ACC112 (cell line): Measurements from ENCODE around the gene PLAU.
A peak's percentile ranks its signal among the peaks of the same experiment; 100 is the strongest.
"Not testable (repeated sequence)": the region's sequence is repeated elsewhere in the genome, so short reads cannot be mapped to it uniquely, and the experiment has no call there.

Source experiments
- H2AFZ ChIP-seq: fragments of 200-600 bp; sonication (generic); one replicate; pipeline ENCODE4 v1.6.0; 2017; ENCODE audit warnings: antibody characterized with exemption, low read length; ENCODE audit not compliant: unreplicated experiment
- H3K27ac ChIP-seq: fragments of 200-600 bp; sonication (generic); 2 replicates; pipeline ENCODE4 v1.5.1; 2014; ENCODE audit warnings: low read depth, mild to moderate bottlenecking, antibody characterized with exemption, low read length, moderate library complexity
- H3K27me3 ChIP-seq: fragments of 200-600 bp; sonication (generic); 2 replicates; pipeline ENCODE4 v1.6.1; 2014; ENCODE audit warnings: mild to moderate bottlenecking, antibody characterized with exemption, low read length, moderate library complexity, mixed read lengths; ENCODE audit not compliant: insufficient read depth
- H3K36me3 ChIP-seq: fragments of 200-600 bp; sonication (generic); 2 replicates; pipeline ENCODE4 v1.6.1; 2016; ENCODE audit warnings: mild to moderate bottlenecking, antibody characterized with exemption, low read length, moderate library complexity, mixed read lengths; ENCODE audit not compliant: insufficient read depth
- H3K4me1 ChIP-seq: fragments of 200-600 bp; sonication (generic); one replicate; pipeline ENCODE4 v1.6.1; 2016; ENCODE audit warnings: low read length, mixed read lengths; ENCODE audit not compliant: insufficient read depth, unreplicated experiment, control insufficient read depth
- H3K4me3 ChIP-seq: fragments of 200-600 bp; sonication (generic); 2 replicates; pipeline ENCODE4 v1.5.1; 2014; ENCODE audit warnings: mild to moderate bottlenecking, low read depth, low read length
- H3K79me2 ChIP-seq: fragments of 200-600 bp; sonication (generic); one replicate; pipeline ENCODE4 v1.6.0; 2016; ENCODE audit warnings: low read length; ENCODE audit not compliant: control insufficient read depth, unreplicated experiment, insufficient read depth

PLAU gene

GRCh38 chr10:73889416-73889815 lies 21.5 kb upstream of the PLAU start:
- peak overlapping the region; percentile 95 for H3K27ac ChIP-seq
- H3K79me2 ChIP-seq, H2AFZ ChIP-seq, H3K27me3 ChIP-seq, H3K4me3 ChIP-seq, H3K36me3 ChIP-seq: not testable (repeated sequence)
- H3K4me1 ChIP-seq, result peaks cover 51% of the 10 kb centered on the region

- H3K27ac ChIP-seq, result 0 out of 2 replicates have a peak overlapping the region, but pooled peaks have one; percentile 95
- H3K79me2 ChIP-seq, result no peaks in the 10 kb centered on the region
- peaks cover 58% of the 10 kb centered on the region for H3K4me1 ChIP-seq
- no peak overlapping the region for H2AFZ ChIP-seq
- no peaks in the 10 kb centered on the region for H3K36me3 ChIP-seq
- H3K4me3 ChIP-seq, result no peak overlapping the region
- no peaks in the 10 kb centered on the region for H3K27me3 ChIP-seq
These were observed 20.7 kb upstream of the PLAU start for GRCh38 chr10:73890261-73890660.

GRCh38 chr10:73890830-73891229 lies 20.1 kb upstream of the PLAU start:
- H2AFZ ChIP-seq, H3K36me3 ChIP-seq, H3K27ac ChIP-seq, H3K27me3 ChIP-seq, H3K4me3 ChIP-seq, H3K79me2 ChIP-seq: not testable (repeated sequence)
- H3K4me1 ChIP-seq, result peaks cover 58% of the 10 kb centered on the region

- H3K4me3 ChIP-seq, result no peak overlapping the region
- H3K27me3 ChIP-seq, result no peaks in the 10 kb centered on the region
- peaks cover 54% of the 10 kb centered on the region for H3K4me1 ChIP-seq
- no peaks in the 10 kb centered on the region for H3K79me2 ChIP-seq
- no peak overlapping the region for H3K27ac ChIP-seq
- H3K36me3 ChIP-seq, result no peaks in the 10 kb centered on the region
- no peak overlapping the region for H2AFZ ChIP-seq
These were observed 19.4 kb upstream of the PLAU start for GRCh38 chr10:73891540-73891939.

GRCh38 chr10:73892310-73893030 lies 18.5 kb upstream of the PLAU start:
- no peak overlapping the region for H3K27ac ChIP-seq
- H3K4me1 ChIP-seq, result peaks cover 44% of the 10 kb centered on the region
- H3K4me3 ChIP-seq, result no peak overlapping the region
- no peaks in the 10 kb centered on the region for H3K79me2 ChIP-seq
- no peaks in the 10 kb centered on the region for H3K27me3 ChIP-seq
- H2AFZ ChIP-seq, result no peak overlapping the region
- no peaks in the 10 kb centered on the region for H3K36me3 ChIP-seq

GRCh38 chr10:73893426-73893825 lies 17.5 kb upstream of the PLAU start:
- H3K79me2 ChIP-seq, result no peaks in the 10 kb centered on the region
- H2AFZ ChIP-seq, result no peak overlapping the region
- no peak overlapping the region for H3K27ac ChIP-seq
- no peaks in the 10 kb centered on the region for H3K27me3 ChIP-seq
- H3K36me3 ChIP-seq, result no peaks in the 10 kb centered on the region
- H3K4me3 ChIP-seq, result no peak overlapping the region
- peaks cover 38% of the 10 kb centered on the region for H3K4me1 ChIP-seq

DNA sequence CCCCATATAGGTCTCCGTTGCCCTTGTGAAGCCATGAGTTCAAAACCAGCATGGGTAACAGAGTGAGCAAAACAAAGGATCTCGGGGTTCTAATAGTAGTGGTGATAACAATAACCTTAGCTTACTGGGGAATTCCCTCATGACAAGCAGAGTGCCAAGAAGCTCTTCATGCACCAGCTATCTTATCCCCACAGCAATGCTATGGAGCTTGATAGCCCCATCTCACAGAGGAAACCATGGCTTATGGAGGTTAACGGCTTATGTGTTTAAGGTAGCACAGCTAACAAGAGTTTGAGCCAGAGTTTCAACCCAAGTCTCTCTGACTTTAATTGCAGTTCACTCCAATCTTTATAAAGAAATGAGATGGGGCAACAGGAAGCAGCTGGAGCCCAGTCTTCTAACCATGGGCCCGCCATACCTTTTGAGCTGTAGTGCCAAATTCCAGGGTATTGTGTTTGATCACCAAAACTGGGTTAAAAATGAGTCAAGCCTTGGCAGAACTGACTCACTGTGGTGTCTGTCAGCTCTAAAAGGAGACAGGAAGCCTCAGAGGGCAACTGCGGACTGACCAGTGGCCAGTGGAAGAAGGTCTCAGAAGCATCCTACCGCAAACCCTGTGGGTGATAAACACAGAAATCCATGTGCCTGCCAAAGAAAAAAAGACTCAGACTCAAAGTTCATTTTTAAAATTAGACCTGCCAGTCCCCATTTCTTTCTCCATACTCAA lies 16.5 kb upstream of the PLAU start:
- peaks cover 38% of the 10 kb centered on the region for H3K4me1 ChIP-seq
- no peaks in the 10 kb centered on the region for H3K36me3 ChIP-seq
- H3K27ac ChIP-seq, result peak overlapping the region; percentile 67
- H3K4me3 ChIP-seq, result no peak overlapping the region
- no peaks in the 10 kb centered on the region for H3K79me2 ChIP-seq
- no peak overlapping the region for H2AFZ ChIP-seq
- H3K27me3 ChIP-seq, result no peaks in the 10 kb centered on the region

DNA sequence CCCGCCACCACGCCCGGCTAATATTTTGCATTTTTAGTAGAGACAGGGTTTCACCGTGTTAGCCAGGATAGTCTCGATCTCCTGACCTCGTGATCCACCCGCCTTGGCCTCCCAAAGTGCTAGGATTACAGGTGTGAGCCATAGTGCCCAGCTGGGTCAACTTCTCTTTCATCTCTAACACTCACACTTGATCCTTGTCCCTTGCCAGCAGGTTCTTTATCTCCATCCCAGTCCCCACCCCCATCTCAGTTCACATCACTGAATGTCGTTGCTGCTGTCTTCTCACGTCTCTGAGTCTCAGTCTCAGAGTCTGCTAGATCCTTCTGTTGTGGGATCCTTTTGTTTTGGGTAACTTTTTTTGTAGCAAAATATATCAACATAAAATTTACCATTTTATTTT lies 15.6 kb upstream of the PLAU start:
- H3K4me1 ChIP-seq, result peaks cover 42% of the 10 kb centered on the region
- H3K79me2 ChIP-seq, H3K27ac ChIP-seq, H2AFZ ChIP-seq, H3K4me3 ChIP-seq, H3K36me3 ChIP-seq, H3K27me3 ChIP-seq: not testable (repeated sequence)

DNA sequence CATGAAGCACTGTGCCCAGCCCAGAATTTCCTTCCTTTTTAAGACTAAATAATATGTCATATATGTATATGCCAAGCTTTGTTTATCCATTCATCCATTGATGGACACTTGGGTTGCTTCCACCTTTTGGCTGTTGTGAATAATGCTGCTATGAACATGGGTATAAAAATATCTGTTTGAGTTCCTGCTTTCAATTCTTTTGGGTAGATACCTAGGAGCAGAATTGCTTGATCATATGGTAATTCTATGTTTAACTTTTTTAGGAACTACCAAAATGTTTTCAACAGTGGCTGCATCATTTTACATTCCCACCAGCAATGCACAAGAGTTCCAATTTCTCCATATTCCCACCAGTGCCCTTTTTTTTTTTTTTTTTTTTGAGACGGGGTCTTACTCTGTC lies 13.2 kb upstream of the PLAU start:
- Histone ChIP-seq H3K36me3 (no peaks in the 10 kb centered on the region), H3K4me1 (peaks cover 34% of the 10 kb centered on the region), H3K79me2 (no peaks in the 10 kb centered on the region)

DNA sequence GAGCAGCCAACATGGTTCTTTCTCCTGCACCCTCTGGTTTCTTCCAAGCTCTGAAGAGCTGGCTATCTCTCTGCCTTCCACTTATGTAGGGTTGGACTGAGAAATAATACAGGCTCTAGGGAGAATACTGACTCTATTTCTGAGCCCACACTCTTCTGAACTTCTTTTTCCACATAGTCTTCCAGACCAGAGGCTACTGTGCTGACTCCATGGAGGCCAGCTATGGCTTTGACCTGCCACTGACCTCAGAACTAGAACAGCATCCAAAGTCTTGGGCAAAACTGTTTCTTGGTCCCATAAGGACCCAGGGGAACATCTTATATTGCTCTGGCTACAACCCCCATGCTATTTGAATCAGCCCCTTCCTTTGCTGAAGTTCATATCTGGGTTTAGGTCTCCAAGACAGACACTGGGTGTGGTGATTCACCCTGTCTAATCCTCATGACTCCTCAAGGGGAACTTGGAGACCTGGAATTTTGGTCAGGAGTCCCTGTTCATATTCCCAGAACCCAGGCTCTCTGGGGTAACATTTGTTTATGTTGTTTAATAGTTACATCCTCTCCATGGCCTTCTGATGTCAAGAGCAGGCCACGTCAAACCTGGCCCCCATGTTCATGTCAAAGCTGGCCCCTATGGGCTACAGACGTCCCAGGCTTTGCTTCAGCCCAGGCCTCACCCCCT lies 12.1 kb upstream of the PLAU start:
- Histone ChIP-seq H3K79me2 (no peaks in the 10 kb centered on the region), H3K36me3 (no peaks in the 10 kb centered on the region), H3K27ac (peak overlapping the region; percentile 58), H3K4me3 (no peak overlapping the region), H3K27me3 (no peaks in the 10 kb centered on the region), H2AFZ (no peak overlapping the region), H3K4me1 (peaks cover 30% of the 10 kb centered on the region)

More for the DNA sequence above, 13.2 kb upstream of the PLAU start:
- Histone ChIP-seq H2AFZ (no peak overlapping the region), H3K27ac (no peak overlapping the region), H3K27me3 (no peaks in the 10 kb centered on the region), H3K4me3 (no peak overlapping the region)
